Progenitor cell of endocrine pancreas (in vitro differentiated cells): ENCODE measurements around the gene CACNA1F. TPM values are rescaled to one million over a fixed set of nuclear protein-coding genes. Genes with fewer than 3 reads are reported as not detected.
A peak's percentile ranks its signal among the peaks of the same experiment; 100 is the strongest.

Experiments
- DNase-seq: peaks from one replicate; pipeline ENCODE4 v3.0.0; 2021; ENCODE audit warnings: low spot score; ENCODE audit not compliant: unreplicated experiment
- H3K27ac Mint-ChIP-seq: 2 replicates; pipeline ENCODE4 v1.8.0; 2021; ENCODE audit warnings: mild to moderate bottlenecking, moderate library complexity, mixed read lengths
- H3K27me3 Mint-ChIP-seq: 2 replicates; pipeline ENCODE4 v1.8.0; 2021; ENCODE audit warnings: mixed read lengths
- H3K36me3 Mint-ChIP-seq: 2 replicates; pipeline ENCODE4 v1.8.0; 2022; ENCODE audit warnings: mixed read lengths; ENCODE audit not compliant: insufficient read depth
- H3K4me1 Mint-ChIP-seq: 2 replicates; pipeline ENCODE4 v1.8.0; 2021; ENCODE audit warnings: low read depth, mixed read lengths
- H3K4me3 Mint-ChIP-seq: 2 replicates; pipeline ENCODE4 v1.8.0; 2021; ENCODE audit warnings: low read depth, mild to moderate bottlenecking, moderate library complexity, mixed read lengths
- H3K9me3 Mint-ChIP-seq: 2 replicates; pipeline ENCODE4 v1.8.0; 2021; ENCODE audit warnings: low read depth, mixed read lengths
- total RNA-seq: library from RNA; stranded (reverse); gene quantifications from 2 replicates; pipeline ENCODE4 v1.2.1, GENCODE V29; 2021
- TF ChIP-seq, protein P1 (sequence below): fragments of 200-600 bp; sonication (generic); IDR thresholded peaks from one replicate; pipeline ENCODE4 v1.5.0; 2021; ENCODE audit warnings: antibody characterized with exemption, mild to moderate bottlenecking; ENCODE audit not compliant: unreplicated experiment

The CACNA1F gene
- total RNA-seq, 1 donor from 2014 or later, result 0.19 TPM

- Mint-ChIP-seq H3K36me3 (peaks cover 11% of the 10 kb centered on the region), H3K4me1 (peaks cover 5% of the 10 kb centered on the region), H3K27me3 (no peaks in the 10 kb centered on the region), H3K27ac (no peak overlapping the region), H3K4me3 (peak overlapping the region; percentile 64), H3K9me3 (peaks cover 10% of the 10 kb centered on the region)
- TF ChIP-seq, protein P1, sequence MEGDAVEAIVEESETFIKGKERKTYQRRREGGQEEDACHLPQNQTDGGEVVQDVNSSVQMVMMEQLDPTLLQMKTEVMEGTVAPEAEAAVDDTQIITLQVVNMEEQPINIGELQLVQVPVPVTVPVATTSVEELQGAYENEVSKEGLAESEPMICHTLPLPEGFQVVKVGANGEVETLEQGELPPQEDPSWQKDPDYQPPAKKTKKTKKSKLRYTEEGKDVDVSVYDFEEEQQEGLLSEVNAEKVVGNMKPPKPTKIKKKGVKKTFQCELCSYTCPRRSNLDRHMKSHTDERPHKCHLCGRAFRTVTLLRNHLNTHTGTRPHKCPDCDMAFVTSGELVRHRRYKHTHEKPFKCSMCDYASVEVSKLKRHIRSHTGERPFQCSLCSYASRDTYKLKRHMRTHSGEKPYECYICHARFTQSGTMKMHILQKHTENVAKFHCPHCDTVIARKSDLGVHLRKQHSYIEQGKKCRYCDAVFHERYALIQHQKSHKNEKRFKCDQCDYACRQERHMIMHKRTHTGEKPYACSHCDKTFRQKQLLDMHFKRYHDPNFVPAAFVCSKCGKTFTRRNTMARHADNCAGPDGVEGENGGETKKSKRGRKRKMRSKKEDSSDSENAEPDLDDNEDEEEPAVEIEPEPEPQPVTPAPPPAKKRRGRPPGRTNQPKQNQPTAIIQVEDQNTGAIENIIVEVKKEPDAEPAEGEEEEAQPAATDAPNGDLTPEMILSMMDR, result no peak
- DNase-seq, result peak; percentile 66
These were observed 48.6 kb downstream of the CACNA1F start for GRCh38 chrX:49184294-49185281.

DNA sequence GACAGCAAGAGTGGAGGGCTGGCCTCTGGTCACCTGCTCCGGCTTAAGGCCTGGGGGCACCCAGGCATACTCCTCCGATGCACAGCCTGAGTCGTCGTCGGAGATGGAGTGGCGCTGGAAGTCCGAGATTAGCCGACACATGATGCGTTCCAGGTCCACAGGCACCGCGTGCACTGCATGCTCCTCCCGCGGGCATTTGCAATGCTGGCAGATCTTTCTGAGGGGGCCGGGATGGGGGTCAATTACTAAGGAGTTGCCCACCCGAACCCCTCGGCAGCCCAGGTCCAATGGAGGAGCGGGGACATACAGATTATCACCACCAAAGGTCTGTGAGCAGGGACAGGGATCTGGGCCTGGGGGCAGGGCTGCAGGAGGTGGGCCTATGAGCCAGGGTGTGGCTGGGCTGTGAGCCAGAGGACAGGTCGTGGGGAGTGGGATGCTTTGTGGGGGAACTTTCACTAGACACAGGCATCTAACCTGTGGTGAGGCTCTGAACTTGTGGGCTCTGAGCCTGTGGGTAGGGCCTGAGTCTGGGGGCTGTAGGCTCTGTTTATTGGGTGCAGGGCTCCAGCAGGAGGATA, 49.3 kb downstream of the CACNA1F start:
- Mint-ChIP-seq H3K27me3 (no peaks in the 10 kb centered on the region), H3K4me1 (peaks cover 5% of the 10 kb centered on the region), H3K27ac (no peak overlapping the region), H3K4me3 (peak overlapping the region; percentile 64), H3K36me3 (peaks cover 16% of the 10 kb centered on the region), H3K9me3 (peaks cover 15% of the 10 kb centered on the region)
- TF ChIP-seq, protein P1, result no peak
- no peak for DNase-seq

GRCh38 chrX:49179358-49179757, 53.8 kb downstream of the CACNA1F start:
- Mint-ChIP-seq H3K4me3 (no peak overlapping the region), H3K27ac (no peak overlapping the region), H3K4me1 (no peaks in the 10 kb centered on the region), H3K9me3 (peaks cover 15% of the 10 kb centered on the region), H3K27me3 (no peaks in the 10 kb centered on the region), H3K36me3 (peaks cover 32% of the 10 kb centered on the region)
- TF ChIP-seq, protein P1, result no peak
- DNase-seq, result no peak

DNA sequence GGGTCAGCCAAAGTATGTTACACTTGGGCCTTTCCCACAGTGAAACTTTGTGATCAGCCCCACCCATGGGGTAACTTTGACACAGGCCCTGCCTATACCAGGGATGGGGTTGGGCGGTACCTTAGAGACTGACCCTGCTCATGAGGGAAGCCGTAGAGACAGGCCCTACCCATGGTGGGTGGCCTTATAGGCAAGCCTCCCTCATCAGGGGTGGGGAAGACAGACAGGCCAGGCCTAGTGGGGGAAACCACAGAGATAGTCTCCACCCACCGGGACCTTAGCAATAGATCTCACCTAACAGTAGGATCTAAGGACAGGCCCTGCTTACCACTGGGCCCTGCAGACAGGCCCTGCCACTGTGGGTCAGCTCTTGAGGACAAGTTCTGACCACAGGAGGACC, 54.6 kb downstream of the CACNA1F start:
- H3K27me3 Mint-ChIP-seq, result no peaks in the 10 kb centered on the region
- DNase-seq, result no peak
- H3K4me3 Mint-ChIP-seq, result no peak overlapping the region
- no peak overlapping the region for H3K27ac Mint-ChIP-seq
- TF ChIP-seq, protein P1, result no peak
- peaks cover 32% of the 10 kb centered on the region for H3K36me3 Mint-ChIP-seq
- H3K4me1 Mint-ChIP-seq, result no peaks in the 10 kb centered on the region
- peaks cover 15% of the 10 kb centered on the region for H3K9me3 Mint-ChIP-seq

GRCh38 chrX:49177873-49178480, 55.2 kb downstream of the CACNA1F start:
- H3K27ac Mint-ChIP-seq, result no peak overlapping the region
- H3K9me3 Mint-ChIP-seq, result peaks cover 15% of the 10 kb centered on the region
- H3K4me1 Mint-ChIP-seq, result no peaks in the 10 kb centered on the region
- TF ChIP-seq, protein P1, result no peak
- H3K4me3 Mint-ChIP-seq, result no peak overlapping the region
- no peak for DNase-seq
- H3K27me3 Mint-ChIP-seq, result peaks cover 5% of the 10 kb centered on the region
- H3K36me3 Mint-ChIP-seq, result peaks cover 36% of the 10 kb centered on the region
